Regular cardiac myocyte (primary cell): ENCODE data around the gene IFITM2. TPM values are rescaled to one million over a fixed set of nuclear protein-coding genes. Genes with fewer than 3 reads are reported as not detected.

ENCODE experiments used
- total RNA-seq: library from RNA; depleted of rRNA; stranded (reverse); fragments of >200 nt; gene quantifications from 2 replicates; pipeline ENCODE4 v1.2.3, GENCODE V29; 2014

Gene IFITM2
- total RNA-seq = 14.4 and 15.0 TPM in 2 replicates

DNA sequence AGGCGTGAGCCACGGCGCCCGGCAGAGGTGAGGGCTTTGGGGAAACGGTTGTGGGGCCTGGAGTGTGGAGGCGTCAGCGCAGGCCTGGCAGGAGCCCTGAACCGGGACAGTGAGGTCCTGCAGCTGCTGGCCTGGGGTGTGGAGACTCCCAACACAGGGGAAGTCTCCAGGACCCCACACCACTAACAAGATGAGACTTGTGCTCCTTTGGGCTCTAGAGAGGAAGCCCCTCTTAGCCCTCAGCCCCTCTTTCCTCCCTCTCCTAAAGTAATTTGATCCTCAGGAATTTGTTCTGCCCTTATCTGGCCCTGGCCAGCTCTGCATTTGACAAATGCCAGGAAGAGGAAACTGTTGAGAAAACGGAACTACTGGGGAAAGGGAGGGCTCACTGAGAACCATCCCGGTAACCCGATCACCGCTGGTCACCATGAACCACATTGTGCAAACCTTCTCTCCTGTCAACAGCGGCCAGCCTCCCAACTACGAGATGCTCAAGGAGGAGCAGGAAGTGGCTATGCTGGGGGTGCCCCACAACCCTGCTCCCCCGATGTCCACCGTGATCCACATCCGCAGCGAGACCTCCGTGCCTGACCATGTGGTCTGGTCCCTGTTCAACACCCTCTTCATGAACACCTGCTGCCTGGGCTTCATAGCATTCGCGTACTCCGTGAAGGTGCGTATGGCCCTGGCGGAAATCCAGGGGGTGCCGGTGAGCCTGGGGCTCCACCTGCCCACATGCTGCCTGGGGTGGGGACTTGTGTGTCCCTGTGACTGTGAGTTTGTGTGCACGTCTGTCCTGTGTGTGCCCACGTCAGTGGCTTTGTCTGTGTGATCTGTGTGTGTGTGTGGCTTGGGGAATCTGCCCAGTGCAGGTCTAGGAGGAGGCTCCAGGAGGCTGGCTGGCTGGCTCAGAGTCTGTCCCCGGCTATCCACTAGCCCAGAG is at the start of gene IFITM2:
IFITM2 (plus strand) TSS at position 51 of the 943 bp plus-strand sequence; CDS start at position 428, 377 bp downstream.

GRCh38 chr11:278001-278951 is 29.3 kb upstream of the IFITM2 start, which contains the start of gene NLRP6:
NLRP6 (plus strand) TSS chr11:278407; CDS start chr11:278570, 163 bp downstream.

GRCh38 chr11:288478-289397 is 18.9 kb upstream of the IFITM2 start, which contains the start of gene PGGHG:
PGGHG (plus strand) TSS chr11:289126; CDS start chr11:289817, 691 bp downstream.

GRCh38 chr11:299081-299891 is 8.3 kb upstream of the IFITM2 start, which contains the start of gene IFITM5:
IFITM5 (minus strand) TSS chr11:299526; CDS start chr11:299490, 36 bp downstream.

DNA sequence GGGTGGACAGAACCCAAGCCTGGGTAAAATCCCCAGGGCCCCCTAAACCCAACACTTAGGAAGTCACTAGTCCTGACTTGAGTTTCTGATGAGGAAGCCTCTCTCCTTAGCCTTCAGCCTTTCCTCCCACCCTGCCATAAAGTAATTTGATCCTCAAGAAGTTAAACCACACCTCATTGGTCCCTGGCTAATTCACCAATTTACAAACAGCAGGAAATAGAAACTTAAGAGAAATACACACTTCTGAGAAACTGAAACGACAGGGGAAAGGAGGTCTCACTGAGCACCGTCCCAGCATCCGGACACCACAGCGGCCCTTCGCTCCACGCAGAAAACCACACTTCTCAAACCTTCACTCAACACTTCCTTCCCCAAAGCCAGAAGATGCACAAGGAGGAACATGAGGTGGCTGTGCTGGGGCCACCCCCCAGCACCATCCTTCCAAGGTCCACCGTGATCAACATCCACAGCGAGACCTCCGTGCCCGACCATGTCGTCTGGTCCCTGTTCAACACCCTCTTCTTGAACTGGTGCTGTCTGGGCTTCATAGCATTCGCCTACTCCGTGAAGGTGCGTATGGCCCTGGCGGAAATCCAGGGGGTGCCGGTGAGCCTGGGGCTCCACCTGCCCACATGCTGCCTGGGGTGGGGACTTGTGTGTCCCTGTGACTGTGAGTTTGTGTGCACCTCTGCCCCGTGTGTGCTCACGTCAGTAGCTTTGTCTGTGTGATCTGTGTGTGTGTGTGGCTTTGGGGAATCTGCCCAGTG is 6.4 kb downstream of the IFITM2 start, which contains the start of gene IFITM1:
IFITM1 (plus strand) TSS at position 254 of the 767 bp plus-strand sequence; CDS start at position 385, 131 bp downstream.

Other genes with a start within 250 kb of the IFITM2 start
- not detected in 2 replicates for gene SCGB1C1, start 114.7 kb upstream of the IFITM2 start, total RNA-seq
- 16.6 and 19.0 TPM in 2 replicates for gene BET1L, start 100.4 kb upstream of the IFITM2 start, total RNA-seq
- 148 and 153 TPM in 2 replicates for gene RIC8A, start 100.1 kb upstream of the IFITM2 start, total RNA-seq
- 5.9 and 7.9 TPM in 2 replicates for gene SIRT3, start 71.5 kb upstream of the IFITM2 start, total RNA-seq
- 104 and 229 TPM in 2 replicates for gene PSMD13, start 70.8 kb upstream of the IFITM2 start, total RNA-seq
- gene NLRP6, start 29.4 kb upstream of the IFITM2 start, total RNA-seq = not detected in 2 replicates
- 3.3 and 9.6 TPM in 2 replicates for gene PGGHG, start 18.7 kb upstream of the IFITM2 start, total RNA-seq
- gene IFITM5, start 8.3 kb upstream of the IFITM2 start, total RNA-seq = not detected in 2 replicates
- gene IFITM1, start 6.2 kb downstream of the IFITM2 start, total RNA-seq = 7.1 and 10.7 TPM in 2 replicates
- 28.6 and 32.7 TPM in 2 replicates for gene IFITM3, start 13.0 kb downstream of the IFITM2 start, total RNA-seq
- 1.4 and 1.9 TPM in 2 replicates for gene B4GALNT4, start 61.7 kb downstream of the IFITM2 start, total RNA-seq
- gene PKP3, start 86.4 kb downstream of the IFITM2 start, total RNA-seq = 2.1 and 2.8 TPM in 2 replicates
- 11.3 and 18.6 TPM in 2 replicates for gene SIGIRR, start 107.2 kb downstream of the IFITM2 start, total RNA-seq
- not detected in 2 replicates for gene ANO9, start 134.2 kb downstream of the IFITM2 start, total RNA-seq
- gene PTDSS2, start 142.5 kb downstream of the IFITM2 start, total RNA-seq = 31.9 and 45.2 TPM in 2 replicates
- gene RNH1, start 199.4 kb downstream of the IFITM2 start, total RNA-seq = 187 and 255 TPM in 2 replicates
- 33.8 and 108 TPM in 2 replicates for gene HRAS, start 227.8 kb downstream of the IFITM2 start, total RNA-seq
- gene LRRC56, start 229.7 kb downstream of the IFITM2 start, total RNA-seq = 0.38 and 0.56 TPM in 2 replicates